ENCODE measurements around the gene DLG2.
A peak's percentile ranks its signal among the peaks of the same experiment; 100 is the strongest.

- TF ChIP-seq JUND (IDR thresholded peaks at IDR 0.05) (no peak), REST (IDR thresholded peaks at IDR 0.05) (no peak), SP1 (IDR thresholded peaks at IDR 0.05) (no peak), EGR1 (IDR thresholded peaks at IDR 0.05; ENCODE audit: low read depth in 2 of 2) (no peak), TAF1 (conservative IDR thresholded peaks at IDR 0.05) (no peak), HNF4G (IDR thresholded peaks at IDR 0.05) (no peak), HNF4A (conservative IDR thresholded peaks at IDR 0.05) (peak; percentile 36 to 54), GABPA (IDR thresholded peaks at IDR 0.05 in 1 of 2, conservative IDR thresholded peaks at IDR 0.05 in 1 of 2) (no peak), RXRA (IDR thresholded peaks at IDR 0.05) (peak in 1 of 2 donors; percentile 19), YY1 (IDR thresholded peaks at IDR 0.05) (peak; percentile 29)
- TF ChIP-seq, protein P1, sequence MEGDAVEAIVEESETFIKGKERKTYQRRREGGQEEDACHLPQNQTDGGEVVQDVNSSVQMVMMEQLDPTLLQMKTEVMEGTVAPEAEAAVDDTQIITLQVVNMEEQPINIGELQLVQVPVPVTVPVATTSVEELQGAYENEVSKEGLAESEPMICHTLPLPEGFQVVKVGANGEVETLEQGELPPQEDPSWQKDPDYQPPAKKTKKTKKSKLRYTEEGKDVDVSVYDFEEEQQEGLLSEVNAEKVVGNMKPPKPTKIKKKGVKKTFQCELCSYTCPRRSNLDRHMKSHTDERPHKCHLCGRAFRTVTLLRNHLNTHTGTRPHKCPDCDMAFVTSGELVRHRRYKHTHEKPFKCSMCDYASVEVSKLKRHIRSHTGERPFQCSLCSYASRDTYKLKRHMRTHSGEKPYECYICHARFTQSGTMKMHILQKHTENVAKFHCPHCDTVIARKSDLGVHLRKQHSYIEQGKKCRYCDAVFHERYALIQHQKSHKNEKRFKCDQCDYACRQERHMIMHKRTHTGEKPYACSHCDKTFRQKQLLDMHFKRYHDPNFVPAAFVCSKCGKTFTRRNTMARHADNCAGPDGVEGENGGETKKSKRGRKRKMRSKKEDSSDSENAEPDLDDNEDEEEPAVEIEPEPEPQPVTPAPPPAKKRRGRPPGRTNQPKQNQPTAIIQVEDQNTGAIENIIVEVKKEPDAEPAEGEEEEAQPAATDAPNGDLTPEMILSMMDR (IDR thresholded peaks at IDR 0.05; ENCODE audit: low read depth, low read length, missing input control): no peak
- TF ChIP-seq, protein P2, sequence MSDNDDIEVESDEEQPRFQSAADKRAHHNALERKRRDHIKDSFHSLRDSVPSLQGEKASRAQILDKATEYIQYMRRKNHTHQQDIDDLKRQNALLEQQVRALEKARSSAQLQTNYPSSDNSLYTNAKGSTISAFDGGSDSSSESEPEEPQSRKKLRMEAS (IDR thresholded peaks at IDR 0.05): peak; percentile 29
- TF ChIP-seq, protein P3, sequence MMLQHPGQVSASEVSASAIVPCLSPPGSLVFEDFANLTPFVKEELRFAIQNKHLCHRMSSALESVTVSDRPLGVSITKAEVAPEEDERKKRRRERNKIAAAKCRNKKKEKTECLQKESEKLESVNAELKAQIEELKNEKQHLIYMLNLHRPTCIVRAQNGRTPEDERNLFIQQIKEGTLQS (IDR thresholded peaks at IDR 0.05): no peak
Observed at GRCh38 chr11:83831929-83832328, 1795.2 kb downstream of the DLG2 start.
